ENCODE results near the gene ZNF536.

Gene ZNF536

DNA sequence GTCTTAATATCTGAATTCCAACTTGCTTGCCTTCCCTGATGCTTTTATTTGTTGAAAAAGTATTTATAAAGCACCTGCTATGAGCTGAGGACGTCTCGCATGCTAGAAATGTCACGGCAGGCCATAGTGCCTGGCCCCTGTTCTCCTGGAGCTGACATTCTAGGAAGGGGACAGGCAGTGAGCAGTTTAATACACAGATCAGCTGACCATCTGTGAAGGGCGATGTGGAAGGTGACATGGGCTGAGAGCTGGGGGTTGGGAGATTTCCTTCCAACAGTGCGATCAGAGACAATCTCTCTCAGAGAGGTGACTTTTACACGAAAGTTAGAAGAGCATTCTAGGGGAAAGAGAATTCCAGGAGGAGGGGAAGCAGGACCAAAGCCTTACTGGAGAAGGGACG, 153.2 kb downstream of the ZNF536 start:
- no peak for DNase-seq (ENCODE audit: low read depth, low spot score)

GRCh38 chr19:30528919-30529318, 156.7 kb downstream of the ZNF536 start:
- no peak for DNase-seq (ENCODE audit: low read depth, low spot score)

DNA sequence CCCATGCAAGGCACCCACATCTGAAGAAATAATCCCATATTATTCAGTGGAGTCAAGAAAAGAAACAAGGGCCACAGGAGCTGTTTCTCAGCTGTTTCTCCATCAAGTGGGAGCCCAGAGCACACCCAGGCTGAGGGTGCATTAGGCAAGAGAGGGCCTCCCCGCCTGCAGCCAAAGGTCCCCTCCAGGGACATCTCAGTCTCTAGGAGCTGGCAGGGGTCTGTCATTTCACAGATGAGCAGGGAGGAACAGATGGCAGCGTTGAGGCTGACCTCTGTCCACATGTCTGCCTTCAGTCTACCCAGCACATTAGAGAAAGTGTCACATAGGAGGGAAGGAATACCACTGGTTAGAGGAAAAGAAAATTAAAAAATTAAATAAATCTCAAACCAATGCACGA, 157.7 kb downstream of the ZNF536 start:
- DNase-seq (ENCODE audit: low read depth, low spot score): no peak

DNA sequence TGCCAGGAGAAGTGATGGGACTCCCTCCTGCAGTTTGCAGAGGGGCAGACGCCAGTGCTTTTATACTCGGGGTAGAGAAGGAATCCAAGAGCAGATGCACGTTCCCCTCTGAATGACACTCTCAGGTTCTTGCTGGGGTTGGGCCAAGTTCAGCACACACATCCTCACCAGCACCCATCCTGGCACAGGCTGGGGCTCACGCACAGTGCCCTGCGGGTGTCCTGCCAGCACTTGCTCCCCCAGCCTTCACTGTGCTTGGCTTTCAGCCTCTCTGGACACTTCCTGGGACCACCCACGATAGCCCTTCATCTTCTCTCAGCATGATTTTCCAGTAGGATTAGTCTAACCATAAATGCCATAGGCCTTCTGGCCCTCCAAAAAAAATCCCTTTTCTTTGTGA, 158.6 kb downstream of the ZNF536 start:
- no peak for DNase-seq (ENCODE audit: low read depth, low spot score)

DNA sequence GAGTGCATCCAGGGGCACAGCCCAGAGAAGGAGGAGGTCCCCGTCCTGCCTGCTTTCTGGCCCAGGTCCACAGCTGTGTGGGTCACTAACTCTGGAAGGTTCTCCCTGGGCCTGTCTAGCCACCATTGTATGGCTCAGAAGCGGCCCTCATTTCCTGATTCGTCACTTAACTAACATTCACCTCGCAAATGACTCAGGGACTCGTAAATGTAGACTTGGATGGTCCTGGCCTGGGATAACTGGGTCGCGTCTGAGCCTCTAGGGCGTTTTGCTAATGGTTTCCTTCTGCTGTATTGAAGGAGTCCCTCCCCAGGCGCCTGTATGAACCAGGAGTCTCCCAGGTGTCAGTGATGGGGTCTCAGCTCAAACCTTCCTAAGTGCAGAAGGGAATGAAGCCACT, 162.8 kb downstream of the ZNF536 start:
- no peak for DNase-seq (ENCODE audit: low read depth, low spot score)

- DNase-seq (ENCODE audit: low read depth, low spot score): no peak
These were observed 164.8 kb downstream of the ZNF536 start for GRCh38 chr19:30536975-30537374.

DNA sequence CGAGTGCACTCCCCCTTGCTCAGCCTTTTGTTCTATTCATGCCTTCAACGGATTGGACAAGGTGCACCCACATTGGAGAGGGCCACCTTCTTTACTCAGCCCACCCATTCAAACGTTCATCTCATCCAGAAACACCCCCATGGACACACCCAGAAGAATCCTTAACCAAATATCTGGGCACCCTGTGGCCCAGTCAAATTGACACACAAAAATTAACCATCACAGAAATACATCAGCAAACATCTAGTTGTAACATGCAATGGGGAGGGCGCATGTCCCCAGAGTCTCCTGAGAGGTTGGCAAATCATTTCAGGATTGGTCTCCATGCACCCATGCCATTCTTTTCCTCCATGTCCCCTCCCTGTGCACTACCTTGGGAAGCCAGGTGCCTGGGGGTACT, 167.1 kb downstream of the ZNF536 start:
- DNase-seq (ENCODE audit: low read depth, low spot score): no peak

- DNase-seq (ENCODE audit: low read depth, low spot score): no peak
These were observed 167.8 kb downstream of the ZNF536 start for GRCh38 chr19:30539981-30540380.

GRCh38 chr19:30540761-30541160, 168.6 kb downstream of the ZNF536 start:
- DNase-seq (ENCODE audit: low read depth, low spot score): no peak

DNA sequence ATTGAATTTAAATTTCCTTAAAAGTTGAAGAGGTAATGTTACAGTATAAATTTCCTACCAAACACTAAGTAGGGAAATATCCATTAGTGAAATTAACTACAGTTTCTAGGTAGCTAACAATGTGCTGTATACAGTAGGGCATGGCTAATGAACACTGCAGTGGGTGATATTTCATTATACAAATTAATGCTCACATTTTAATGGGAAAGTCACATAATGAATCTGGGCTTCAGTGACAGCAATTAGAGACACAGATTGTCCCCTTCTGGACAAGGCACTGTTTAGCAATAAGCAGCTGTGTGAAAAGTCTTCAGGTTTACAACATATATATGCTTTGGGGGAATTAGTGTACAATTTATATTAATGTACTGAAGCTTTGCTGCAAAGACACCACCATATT, 169.4 kb downstream of the ZNF536 start:
- DNase-seq (ENCODE audit: low read depth, low spot score): no peak

- DNase-seq (ENCODE audit: low read depth, low spot score): no peak
These were observed 171.2 kb downstream of the ZNF536 start for GRCh38 chr19:30543243-30543945.

GRCh38 chr19:30545752-30546151, 173.6 kb downstream of the ZNF536 start:
- no peak for DNase-seq (ENCODE audit: low read depth, low spot score)

- DNase-seq (ENCODE audit: low read depth, low spot score): no peak
These were observed 174.1 kb downstream of the ZNF536 start for GRCh38 chr19:30546332-30546731.

GRCh38 chr19:30547246-30547645, 175.1 kb downstream of the ZNF536 start:
- DNase-seq (ENCODE audit: low read depth, low spot score): no peak

- no peak for DNase-seq (ENCODE audit: low read depth, low spot score)
These were observed 177.0 kb downstream of the ZNF536 start for GRCh38 chr19:30549151-30549550.

GRCh38 chr19:30551271-30551670, 179.1 kb downstream of the ZNF536 start:
- no peak for DNase-seq (ENCODE audit: low read depth, low spot score)

GRCh38 chr19:30552593-30552992, 180.4 kb downstream of the ZNF536 start:
- DNase-seq (ENCODE audit: low read depth, low spot score): no peak

DNA sequence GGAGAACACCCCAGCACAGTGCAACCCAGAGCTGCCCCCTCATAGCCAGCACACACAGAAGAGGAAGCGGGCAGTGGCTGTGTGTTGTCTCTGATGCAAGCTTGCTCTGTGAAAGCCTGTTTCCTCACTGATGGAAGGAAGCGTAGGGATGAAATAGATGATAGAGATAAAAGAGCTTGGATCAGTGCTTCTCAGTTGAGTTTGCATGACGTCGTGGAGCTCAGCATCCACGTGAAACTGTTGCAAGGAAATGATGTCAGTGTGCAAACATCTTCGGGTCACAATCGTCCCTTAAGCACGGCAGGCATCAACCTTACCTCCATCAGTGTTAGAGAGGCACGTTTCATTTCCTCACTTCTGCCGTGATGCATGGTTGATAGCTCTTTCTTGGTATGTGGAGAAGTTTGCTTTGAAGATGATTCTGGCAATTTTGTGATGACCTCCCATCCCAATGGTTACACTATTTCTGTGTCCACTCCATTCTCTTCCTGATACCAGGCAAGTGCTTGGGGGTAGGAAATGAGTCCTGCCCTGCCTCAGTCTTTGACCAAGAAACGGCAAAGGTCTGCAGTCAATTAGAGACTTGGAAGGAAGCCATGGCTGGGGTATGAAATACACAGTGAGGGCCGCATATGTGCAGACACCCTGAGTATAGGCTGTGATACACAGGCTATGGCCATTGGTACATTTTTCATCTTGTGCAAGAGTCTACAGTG, 183.0 kb downstream of the ZNF536 start:
- no peak for DNase-seq (ENCODE audit: low read depth, low spot score)

DNA sequence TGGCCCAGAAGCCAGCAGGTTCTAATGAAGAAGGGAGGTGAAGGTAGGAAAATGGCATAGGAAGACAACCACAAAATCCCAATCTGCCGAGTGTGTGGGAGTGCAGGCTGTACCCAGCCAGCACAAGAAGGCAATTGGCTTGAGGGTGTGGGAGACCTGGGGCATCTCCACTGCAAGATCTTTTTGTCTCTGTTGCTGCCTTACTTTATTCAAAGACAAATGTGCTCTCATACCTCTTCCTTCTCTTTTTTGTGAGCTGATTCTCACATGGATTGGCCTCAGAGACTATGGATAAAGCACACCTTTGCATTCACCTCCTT, 183.6 kb downstream of the ZNF536 start:
- DNase-seq (ENCODE audit: low read depth, low spot score): no peak

DNA sequence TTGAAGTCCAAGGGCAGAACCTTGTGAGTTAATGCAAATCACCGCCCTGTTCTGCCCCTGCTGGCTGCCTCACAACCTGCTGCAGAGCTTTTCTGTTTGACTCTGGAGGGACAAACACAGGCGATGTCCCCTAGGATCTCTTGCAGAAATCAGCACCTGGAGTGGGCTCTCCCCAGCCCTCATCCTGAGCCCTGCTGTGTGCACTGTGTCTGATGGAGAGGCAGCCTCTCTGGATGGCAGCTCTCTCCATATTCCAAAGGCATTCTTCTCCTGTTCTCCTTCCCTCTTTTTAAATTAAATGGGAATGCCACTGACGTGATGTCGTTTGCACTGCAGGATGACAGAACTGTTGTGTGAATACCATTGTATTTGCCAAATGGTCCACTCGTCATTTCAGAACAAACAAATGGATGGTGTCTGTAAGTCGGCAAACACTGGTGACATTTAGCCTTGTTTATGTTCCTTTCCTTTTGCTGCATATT, 184.1 kb downstream of the ZNF536 start:
- no peak for DNase-seq (ENCODE audit: low read depth, low spot score)

DNA sequence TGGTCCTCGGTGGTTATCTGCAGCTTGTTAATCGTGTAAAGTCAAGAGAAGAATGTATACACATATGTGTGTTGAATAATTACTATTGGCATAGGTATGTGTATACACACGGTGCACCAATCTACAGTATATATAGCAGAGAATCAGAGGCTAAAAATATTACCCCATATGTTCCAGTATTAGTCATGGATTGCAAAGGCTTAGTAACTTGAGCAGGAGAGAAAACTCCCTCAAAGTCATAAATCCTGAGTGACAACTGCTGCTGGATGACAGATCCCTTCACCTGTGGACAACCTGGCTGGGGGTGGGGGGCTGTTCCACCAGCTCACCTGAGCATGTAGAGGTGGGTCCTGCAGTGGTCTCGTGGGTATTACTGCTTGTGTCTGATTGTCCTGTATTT, 185.0 kb downstream of the ZNF536 start:
- DNase-seq (ENCODE audit: low read depth, low spot score): no peak

- DNase-seq (ENCODE audit: low read depth, low spot score): no peak
These were observed 185.9 kb downstream of the ZNF536 start for GRCh38 chr19:30557927-30558557.

GRCh38 chr19:30558793-30559192, 186.6 kb downstream of the ZNF536 start:
- no peak for DNase-seq (ENCODE audit: low read depth, low spot score)
